HTR-8/SVneo (cell line): ENCODE data around the gene FAM114A2.
"Not testable (repeated sequence)": the region's sequence is repeated elsewhere in the genome, so short reads cannot be mapped to it uniquely, and the experiment has no call there.

Experiments
- DNase-seq: peaks from one replicate; pipeline ENCODE4 v3.0.0; 2011; ENCODE audit warnings: low spot score, mixed read lengths; ENCODE audit not compliant: insufficient read length
- FAIRE-seq: peaks from 2 replicates; lab custom pipeline; 2011; peaks lifted over from hg19 to GRCh38; lab: Jason Lieb, UNC

The FAM114A2 gene

GRCh38 chr5:154053468-154053867 is 14.8 kb upstream of the FAM114A2 start:
- FAIRE-seq (no peak), DNase-seq (no peak)

GRCh38 chr5:154049636-154050035 is 10.9 kb upstream of the FAM114A2 start:
- FAIRE-seq (peak; percentile 44), DNase-seq (no peak)

DNA sequence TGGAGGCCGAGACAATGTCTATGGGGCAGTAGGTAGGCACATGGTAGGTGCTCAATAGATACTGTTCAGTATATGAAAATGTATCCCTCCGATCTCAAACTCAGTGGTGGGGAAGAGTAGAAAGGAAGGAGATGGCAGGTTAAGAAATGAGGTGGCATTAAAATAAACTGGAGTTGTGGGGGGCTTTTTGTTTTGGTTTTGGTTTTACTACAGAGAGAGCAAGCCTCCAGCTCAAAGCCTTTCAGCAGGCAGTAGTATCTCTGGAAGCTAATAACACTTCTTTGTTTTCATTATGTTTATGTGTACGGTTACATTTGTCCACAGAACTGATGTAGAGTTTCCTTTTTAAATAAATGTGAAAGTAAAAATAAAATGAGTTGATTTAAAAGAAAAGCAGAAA is 8.6 kb upstream of the FAM114A2 start:
- no peak for FAIRE-seq
- DNase-seq, result no peak

GRCh38 chr5:154046486-154046885 is 7.8 kb upstream of the FAM114A2 start:
- no peak for FAIRE-seq

GRCh38 chr5:154044581-154044980 is 5.9 kb upstream of the FAM114A2 start:
- DNase-seq, result no peak
- no peak for FAIRE-seq

More at GRCh38 chr5:154046486-154046885, 7.8 kb upstream of the FAM114A2 start:
- no peak for DNase-seq

- FAIRE-seq, result no peak
Observed at GRCh38 chr5:154044099-154044498, 5.4 kb upstream of the FAM114A2 start.

GRCh38 chr5:154042766-154043165 is 4.1 kb upstream of the FAM114A2 start:
- FAIRE-seq (no peak), DNase-seq (no peak)

More at GRCh38 chr5:154044099-154044498, 5.4 kb upstream of the FAM114A2 start:
- no peak for DNase-seq

GRCh38 chr5:154039458-154039829 is 734 bp upstream of the FAM114A2 start:
- DNase-seq (no peak), FAIRE-seq (no peak)

- no peak for DNase-seq
- FAIRE-seq, result no peak
Observed at GRCh38 chr5:154038261-154038706, 426 bp downstream of the FAM114A2 start.

DNA sequence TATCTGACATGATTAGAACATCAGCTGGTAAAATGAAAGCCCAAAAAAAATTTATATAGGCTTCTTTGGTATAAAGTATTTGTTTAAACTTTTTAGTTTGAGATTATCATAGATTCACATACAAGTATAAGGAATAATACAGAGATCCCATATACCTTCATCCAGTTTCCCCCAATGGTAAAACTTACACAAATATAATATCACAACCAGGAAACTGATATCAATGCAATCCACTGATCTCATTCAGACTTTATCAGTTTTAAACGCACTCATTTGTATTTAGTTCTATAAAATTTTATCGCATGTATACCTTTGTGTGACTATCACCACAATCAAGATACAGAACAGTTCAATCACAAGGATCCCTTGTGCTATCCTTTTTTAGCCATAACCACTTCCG is 3.8 kb downstream of the FAM114A2 start:
- DNase-seq (no peak), FAIRE-seq (no peak)

- FAIRE-seq, result no peak
- no peak for DNase-seq
Observed at GRCh38 chr5:154031937-154032489, 6.7 kb downstream of the FAM114A2 start.

GRCh38 chr5:154025951-154026350 is 12.8 kb downstream of the FAM114A2 start:
- FAIRE-seq (no peak), DNase-seq (no peak)

GRCh38 chr5:154018919-154019318 is 19.8 kb downstream of the FAM114A2 start:
- FAIRE-seq, DNase-seq: not testable (repeated sequence)

- FAIRE-seq, result no peak
Observed at GRCh38 chr5:154015071-154015693, 23.5 kb downstream of the FAM114A2 start.

GRCh38 chr5:154010660-154011059 is 28.1 kb downstream of the FAM114A2 start:
- DNase-seq (no peak), FAIRE-seq (no peak)

More at GRCh38 chr5:154015071-154015693, 23.5 kb downstream of the FAM114A2 start:
- DNase-seq, result no peak

DNA sequence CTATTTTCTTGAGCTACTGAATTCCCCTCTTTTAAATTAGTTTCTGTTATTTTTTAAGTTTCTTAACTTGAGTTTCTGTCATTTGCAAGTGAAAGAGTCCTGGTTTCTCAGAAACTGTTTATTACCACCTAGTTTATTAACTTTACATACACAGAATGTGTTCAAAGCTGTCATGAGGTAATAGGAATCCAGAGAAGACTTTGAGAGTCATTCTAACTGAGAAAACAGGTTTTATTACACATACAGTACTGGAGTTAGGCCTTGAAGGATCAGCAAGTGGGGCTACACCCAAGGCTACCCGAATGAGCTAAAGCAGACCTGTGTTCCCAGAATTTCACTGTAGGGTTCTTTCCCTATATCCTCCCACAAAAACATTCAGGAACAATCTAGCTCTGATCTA is 33.1 kb downstream of the FAM114A2 start:
- FAIRE-seq (no peak), DNase-seq (no peak)

GRCh38 chr5:154002511-154003020 is 36.1 kb downstream of the FAM114A2 start:
- no peak for DNase-seq
- no peak for FAIRE-seq

GRCh38 chr5:154002093-154002492 is 36.6 kb downstream of the FAM114A2 start:
- FAIRE-seq (no peak), DNase-seq (no peak)

GRCh38 chr5:154000703-154001102 is 38.0 kb downstream of the FAM114A2 start:
- no peak for DNase-seq
- FAIRE-seq, result no peak

GRCh38 chr5:153999995-154000394 is 38.7 kb downstream of the FAM114A2 start:
- no peak for DNase-seq
- no peak for FAIRE-seq

DNA sequence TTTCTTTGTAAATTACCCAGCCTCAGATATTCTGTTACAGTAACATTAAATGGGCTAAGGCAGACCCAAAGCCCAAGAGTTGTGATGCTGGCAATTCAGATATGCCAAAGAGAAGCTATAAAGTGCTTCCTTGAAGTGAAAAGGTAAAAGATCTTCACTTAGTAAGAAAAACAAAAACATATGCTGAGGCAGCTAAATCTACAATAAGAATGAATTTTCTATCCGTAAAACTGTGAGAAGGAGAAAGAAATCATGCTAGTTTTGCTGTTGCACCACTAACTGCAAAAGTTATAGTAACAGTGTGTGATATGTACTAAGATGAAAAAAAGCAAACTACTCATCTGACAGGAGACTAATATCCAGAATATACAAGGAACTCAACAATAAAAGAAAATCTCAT is 39.9 kb downstream of the FAM114A2 start:
- DNase-seq (no peak), FAIRE-seq (peak; percentile 9)

DNA sequence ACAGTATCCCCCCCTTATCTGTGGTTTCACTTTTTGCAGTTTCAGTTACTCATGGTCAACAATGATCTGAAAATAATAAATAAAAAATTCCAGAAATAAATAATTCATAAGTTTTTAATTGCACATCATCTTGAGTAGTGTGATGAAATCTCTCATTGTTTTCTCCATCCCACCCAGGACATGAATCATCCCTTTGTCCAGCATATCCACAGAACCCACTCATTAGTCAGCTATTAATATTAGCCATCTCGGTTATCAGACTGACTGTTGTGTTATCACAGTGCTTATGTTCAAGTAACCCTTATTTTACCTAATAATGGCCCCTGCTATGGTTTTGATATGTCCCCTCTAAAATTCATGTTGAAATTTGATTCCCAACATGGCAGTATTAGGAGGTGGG is 40.7 kb downstream of the FAM114A2 start:
- DNase-seq (no peak), FAIRE-seq (no peak)
